SK-N-MC (cell line): ENCODE data around the gene KREMEN2.

Experiments
- EZH2 ChIP-seq: fragments of 200-600 bp; sonication (generic); IDR thresholded peaks from one replicate; pipeline ENCODE4 v1.6.1; 2017; ENCODE audit warnings: antibody characterized with exemption
- FOXP2 ChIP-seq: optimal IDR thresholded peaks from 2 replicates; pipeline ENCODE3; 2011; ENCODE audit warnings: mild to moderate bottlenecking, moderate library complexity; ENCODE audit not compliant: insufficient read depth; ENCODE audit errors: extremely low read length, control extremely low read depth
- POLR2AphosphoS5 ChIP-seq: IDR thresholded peaks from 2 replicates; pipeline ENCODE4 v1.6.1; 2012; ENCODE audit warnings: mild to moderate bottlenecking, low read depth, low read length, borderline replicate concordance

GRCh38 chr16:2976673-2977072, 12.6 kb downstream of the KREMEN2 start:
- TF ChIP-seq POLR2AphosphoS5 (no peak), EZH2 (no peak), FOXP2 (no peak)
